ENCODE measurements around the gene SOWAHC.

DNA sequence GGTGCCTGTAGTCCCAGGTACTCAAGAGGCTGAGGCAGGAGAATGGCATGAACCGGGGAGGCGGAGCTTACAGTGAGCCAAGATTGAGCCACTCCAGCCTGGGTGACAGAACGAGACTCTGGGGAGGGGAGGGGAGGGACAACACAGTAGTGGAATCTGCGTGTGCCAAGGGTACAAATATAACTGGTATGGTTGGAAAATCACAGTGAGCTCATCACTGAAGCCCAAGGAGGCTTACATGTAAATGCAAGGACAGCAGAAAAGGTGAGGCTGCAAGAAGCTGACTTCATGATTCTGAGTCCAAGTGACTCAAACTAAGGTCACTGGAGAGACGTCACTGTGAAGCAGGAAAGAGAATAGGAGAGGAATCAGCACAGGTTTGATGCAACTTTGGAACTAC is 9.6 kb upstream of the SOWAHC start:
- TF ChIP-seq, protein P1, sequence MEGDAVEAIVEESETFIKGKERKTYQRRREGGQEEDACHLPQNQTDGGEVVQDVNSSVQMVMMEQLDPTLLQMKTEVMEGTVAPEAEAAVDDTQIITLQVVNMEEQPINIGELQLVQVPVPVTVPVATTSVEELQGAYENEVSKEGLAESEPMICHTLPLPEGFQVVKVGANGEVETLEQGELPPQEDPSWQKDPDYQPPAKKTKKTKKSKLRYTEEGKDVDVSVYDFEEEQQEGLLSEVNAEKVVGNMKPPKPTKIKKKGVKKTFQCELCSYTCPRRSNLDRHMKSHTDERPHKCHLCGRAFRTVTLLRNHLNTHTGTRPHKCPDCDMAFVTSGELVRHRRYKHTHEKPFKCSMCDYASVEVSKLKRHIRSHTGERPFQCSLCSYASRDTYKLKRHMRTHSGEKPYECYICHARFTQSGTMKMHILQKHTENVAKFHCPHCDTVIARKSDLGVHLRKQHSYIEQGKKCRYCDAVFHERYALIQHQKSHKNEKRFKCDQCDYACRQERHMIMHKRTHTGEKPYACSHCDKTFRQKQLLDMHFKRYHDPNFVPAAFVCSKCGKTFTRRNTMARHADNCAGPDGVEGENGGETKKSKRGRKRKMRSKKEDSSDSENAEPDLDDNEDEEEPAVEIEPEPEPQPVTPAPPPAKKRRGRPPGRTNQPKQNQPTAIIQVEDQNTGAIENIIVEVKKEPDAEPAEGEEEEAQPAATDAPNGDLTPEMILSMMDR (IDR thresholded peaks at IDR 0.05): no peak
- TF ChIP-seq POLR2A (IDR thresholded peaks at IDR 0.05): no peak

Data from uterus (tissue), 2 donors.